WTC11 (cell line): ENCODE results near the gene FBLN2.

Experiments used
- CREM ChIP-seq: sonication (generic); formaldehyde crosslinking; IDR thresholded peaks from 2 replicates; pipeline ENCODE4 v1.8.1; 2022; ENCODE audit warnings: mild to moderate bottlenecking, missing genetic modification reagents, moderate library complexity
- ELF4 ChIP-seq: sonication (generic); formaldehyde crosslinking; IDR thresholded peaks from 2 replicates; pipeline ENCODE4 v1.8.1; 2022; ENCODE audit warnings: low read depth, mild to moderate bottlenecking, moderate library complexity, missing genetic modification reagents
- JUN ChIP-seq: sonication (generic); formaldehyde crosslinking; IDR thresholded peaks from 2 replicates; pipeline ENCODE4 v1.8.0; 2023; ENCODE audit warnings: mild to moderate bottlenecking, missing genetic modification reagents
- NFATC4 ChIP-seq: fragments of 250-450 bp; sonication (Bioruptor Pico); IDR thresholded peaks from 2 replicates; pipeline ENCODE4 v1.9.0; 2021; ENCODE audit warnings: mild to moderate bottlenecking
- ZNF232 ChIP-seq: sonication (generic); formaldehyde crosslinking; IDR thresholded peaks from 2 replicates; pipeline ENCODE4 v1.8.0; 2022; ENCODE audit warnings: mild to moderate bottlenecking, missing genetic modification reagents
- ZNF263 ChIP-seq: sonication (generic); formaldehyde crosslinking; IDR thresholded peaks from 2 replicates; pipeline ENCODE4 v1.8.1; 2022; ENCODE audit warnings: low read depth, mild to moderate bottlenecking, moderate library complexity, missing genetic modification reagents
- TF ChIP-seq, protein P1 (sequence below): sonication (generic); formaldehyde crosslinking; IDR thresholded peaks from 2 replicates; pipeline ENCODE4 v1.8.1; 2023; ENCODE audit warnings: mild to moderate bottlenecking, missing genetic modification reagents, moderate library complexity
- TF ChIP-seq, protein P2 (sequence below): fragments of 200-600 bp; IDR thresholded peaks from 2 replicates; pipeline ENCODE4 v1.8.0; 2022; ENCODE audit warnings: antibody characterized with exemption
- TF ChIP-seq, protein P3 (sequence below): sonication (generic); formaldehyde crosslinking; IDR thresholded peaks from 2 replicates; pipeline ENCODE4 v1.8.0; 2022; ENCODE audit warnings: missing genetic modification reagents
- TF ChIP-seq, protein P4 (sequence below): sonication (generic); formaldehyde crosslinking; IDR thresholded peaks from 2 replicates; pipeline ENCODE4 v1.8.0; 2022; ENCODE audit warnings: mild to moderate bottlenecking, missing genetic modification reagents
- TF ChIP-seq, protein P5 (sequence below): sonication (generic); formaldehyde crosslinking; IDR thresholded peaks from 2 replicates; pipeline ENCODE4 v1.8.1; 2022; ENCODE audit warnings: low read depth, missing genetic modification reagents, borderline replicate concordance

DNA sequence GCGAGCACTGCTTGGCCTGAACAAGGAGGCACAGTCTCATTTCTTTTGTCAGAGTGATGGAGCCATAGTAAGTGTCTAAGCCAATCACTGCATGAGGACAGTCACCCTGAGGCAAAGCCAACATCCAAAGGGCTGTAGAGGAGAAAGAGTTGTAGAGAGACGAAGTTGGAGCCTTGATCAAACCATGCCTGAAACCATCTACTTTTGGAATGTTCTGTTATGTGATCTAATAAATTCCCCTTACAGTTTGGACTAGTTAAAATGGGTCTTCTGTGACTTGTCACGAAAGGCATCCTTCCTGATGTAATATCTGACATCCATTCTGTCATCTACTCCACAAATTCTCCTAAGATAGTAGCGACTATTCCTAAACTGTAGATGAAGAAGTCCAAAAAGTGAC lies 128.3 kb downstream of the FBLN2 start:
- TF ChIP-seq, protein P1, sequence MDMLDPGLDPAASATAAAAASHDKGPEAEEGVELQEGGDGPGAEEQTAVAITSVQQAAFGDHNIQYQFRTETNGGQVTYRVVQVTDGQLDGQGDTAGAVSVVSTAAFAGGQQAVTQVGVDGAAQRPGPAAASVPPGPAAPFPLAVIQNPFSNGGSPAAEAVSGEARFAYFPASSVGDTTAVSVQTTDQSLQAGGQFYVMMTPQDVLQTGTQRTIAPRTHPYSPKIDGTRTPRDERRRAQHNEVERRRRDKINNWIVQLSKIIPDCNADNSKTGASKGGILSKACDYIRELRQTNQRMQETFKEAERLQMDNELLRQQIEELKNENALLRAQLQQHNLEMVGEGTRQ (CRISPR knock-in tag) = no peak
- TF ChIP-seq, protein P2, sequence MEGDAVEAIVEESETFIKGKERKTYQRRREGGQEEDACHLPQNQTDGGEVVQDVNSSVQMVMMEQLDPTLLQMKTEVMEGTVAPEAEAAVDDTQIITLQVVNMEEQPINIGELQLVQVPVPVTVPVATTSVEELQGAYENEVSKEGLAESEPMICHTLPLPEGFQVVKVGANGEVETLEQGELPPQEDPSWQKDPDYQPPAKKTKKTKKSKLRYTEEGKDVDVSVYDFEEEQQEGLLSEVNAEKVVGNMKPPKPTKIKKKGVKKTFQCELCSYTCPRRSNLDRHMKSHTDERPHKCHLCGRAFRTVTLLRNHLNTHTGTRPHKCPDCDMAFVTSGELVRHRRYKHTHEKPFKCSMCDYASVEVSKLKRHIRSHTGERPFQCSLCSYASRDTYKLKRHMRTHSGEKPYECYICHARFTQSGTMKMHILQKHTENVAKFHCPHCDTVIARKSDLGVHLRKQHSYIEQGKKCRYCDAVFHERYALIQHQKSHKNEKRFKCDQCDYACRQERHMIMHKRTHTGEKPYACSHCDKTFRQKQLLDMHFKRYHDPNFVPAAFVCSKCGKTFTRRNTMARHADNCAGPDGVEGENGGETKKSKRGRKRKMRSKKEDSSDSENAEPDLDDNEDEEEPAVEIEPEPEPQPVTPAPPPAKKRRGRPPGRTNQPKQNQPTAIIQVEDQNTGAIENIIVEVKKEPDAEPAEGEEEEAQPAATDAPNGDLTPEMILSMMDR = no peak
- TF ChIP-seq, protein P3, sequence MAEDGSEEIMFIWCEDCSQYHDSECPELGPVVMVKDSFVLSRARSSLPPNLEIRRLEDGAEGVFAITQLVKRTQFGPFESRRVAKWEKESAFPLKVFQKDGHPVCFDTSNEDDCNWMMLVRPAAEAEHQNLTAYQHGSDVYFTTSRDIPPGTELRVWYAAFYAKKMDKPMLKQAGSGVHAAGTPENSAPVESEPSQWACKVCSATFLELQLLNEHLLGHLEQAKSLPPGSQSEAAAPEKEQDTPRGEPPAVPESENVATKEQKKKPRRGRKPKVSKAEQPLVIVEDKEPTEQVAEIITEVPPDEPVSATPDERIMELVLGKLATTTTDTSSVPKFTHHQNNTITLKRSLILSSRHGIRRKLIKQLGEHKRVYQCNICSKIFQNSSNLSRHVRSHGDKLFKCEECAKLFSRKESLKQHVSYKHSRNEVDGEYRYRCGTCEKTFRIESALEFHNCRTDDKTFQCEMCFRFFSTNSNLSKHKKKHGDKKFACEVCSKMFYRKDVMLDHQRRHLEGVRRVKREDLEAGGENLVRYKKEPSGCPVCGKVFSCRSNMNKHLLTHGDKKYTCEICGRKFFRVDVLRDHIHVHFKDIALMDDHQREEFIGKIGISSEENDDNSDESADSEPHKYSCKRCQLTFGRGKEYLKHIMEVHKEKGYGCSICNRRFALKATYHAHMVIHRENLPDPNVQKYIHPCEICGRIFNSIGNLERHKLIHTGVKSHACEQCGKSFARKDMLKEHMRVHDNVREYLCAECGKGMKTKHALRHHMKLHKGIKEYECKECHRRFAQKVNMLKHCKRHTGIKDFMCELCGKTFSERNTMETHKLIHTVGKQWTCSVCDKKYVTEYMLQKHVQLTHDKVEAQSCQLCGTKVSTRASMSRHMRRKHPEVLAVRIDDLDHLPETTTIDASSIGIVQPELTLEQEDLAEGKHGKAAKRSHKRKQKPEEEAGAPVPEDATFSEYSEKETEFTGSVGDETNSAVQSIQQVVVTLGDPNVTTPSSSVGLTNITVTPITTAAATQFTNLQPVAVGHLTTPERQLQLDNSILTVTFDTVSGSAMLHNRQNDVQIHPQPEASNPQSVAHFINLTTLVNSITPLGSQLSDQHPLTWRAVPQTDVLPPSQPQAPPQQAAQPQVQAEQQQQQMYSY (CRISPR knock-in tag) = no peak
- TF ChIP-seq ZNF263 (no peak), ZNF232 (no peak), NFATC4 (CRISPR knock-in tag) (no peak), ELF4 (CRISPR knock-in tag) (no peak), CREM (CRISPR knock-in tag) (no peak), JUN (CRISPR knock-in tag) (no peak)
- TF ChIP-seq, protein P4, sequence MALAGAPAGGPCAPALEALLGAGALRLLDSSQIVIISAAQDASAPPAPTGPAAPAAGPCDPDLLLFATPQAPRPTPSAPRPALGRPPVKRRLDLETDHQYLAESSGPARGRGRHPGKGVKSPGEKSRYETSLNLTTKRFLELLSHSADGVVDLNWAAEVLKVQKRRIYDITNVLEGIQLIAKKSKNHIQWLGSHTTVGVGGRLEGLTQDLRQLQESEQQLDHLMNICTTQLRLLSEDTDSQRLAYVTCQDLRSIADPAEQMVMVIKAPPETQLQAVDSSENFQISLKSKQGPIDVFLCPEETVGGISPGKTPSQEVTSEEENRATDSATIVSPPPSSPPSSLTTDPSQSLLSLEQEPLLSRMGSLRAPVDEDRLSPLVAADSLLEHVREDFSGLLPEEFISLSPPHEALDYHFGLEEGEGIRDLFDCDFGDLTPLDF = no peak
- TF ChIP-seq, protein P5, sequence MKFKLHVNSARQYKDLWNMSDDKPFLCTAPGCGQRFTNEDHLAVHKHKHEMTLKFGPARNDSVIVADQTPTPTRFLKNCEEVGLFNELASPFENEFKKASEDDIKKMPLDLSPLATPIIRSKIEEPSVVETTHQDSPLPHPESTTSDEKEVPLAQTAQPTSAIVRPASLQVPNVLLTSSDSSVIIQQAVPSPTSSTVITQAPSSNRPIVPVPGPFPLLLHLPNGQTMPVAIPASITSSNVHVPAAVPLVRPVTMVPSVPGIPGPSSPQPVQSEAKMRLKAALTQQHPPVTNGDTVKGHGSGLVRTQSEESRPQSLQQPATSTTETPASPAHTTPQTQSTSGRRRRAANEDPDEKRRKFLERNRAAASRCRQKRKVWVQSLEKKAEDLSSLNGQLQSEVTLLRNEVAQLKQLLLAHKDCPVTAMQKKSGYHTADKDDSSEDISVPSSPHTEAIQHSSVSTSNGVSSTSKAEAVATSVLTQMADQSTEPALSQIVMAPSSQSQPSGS (CRISPR knock-in tag) = no peak
